Upper lobe of left lung (tissue), 4 donors: ENCODE data around the gene BICDL2.

ENCODE experiments used
- CTCF ChIP-seq, 6 experiments: fragments of 450-650 bp in 4 of 6; fragments of 200-600 bp in 2 of 6; sonication (generic) in 2 of 6; IDR thresholded peaks; one replicate each; pipeline ENCODE4 v1.5.1; 2016 to 2019; ENCODE audit warnings: antibody characterized with exemption in 6 of 6
- EP300 ChIP-seq, 4 donors: sonication (generic); formaldehyde crosslinking; IDR thresholded peaks; one replicate each; pipeline ENCODE4 v1.5.1; 2017; ENCODE audit warnings: antibody characterized with exemption in 4 of 4, control low read depth in 2 of 4

- TF ChIP-seq CTCF (IDR thresholded peaks at IDR 0.05) (no peak), EP300 (IDR thresholded peaks at IDR 0.05) (no peak)
These were observed 28.6 kb downstream of the BICDL2 start for GRCh38 chr16:3007957-3008689.
